Nasal cavity respiratory epithelium epithelial cell of viscerocranial mucosa (primary cell): Measurements from ENCODE around the gene SNAPIN. TPM values are rescaled to one million over a fixed set of nuclear protein-coding genes. Genes with fewer than 3 reads are reported as not detected.

Experiments used
- total RNA-seq: library from RNA; depleted of rRNA; stranded (reverse); fragments of >200 nt; gene quantifications from 2 replicates; pipeline ENCODE4 v1.2.3, GENCODE V29; 2014

Gene SNAPIN
- total RNA-seq = 42.1 and 66.6 TPM in 2 replicates

GRCh38 chr1:153658400-153659174 is at the start of gene SNAPIN:
Gene SNAPIN (plus strand): TSS chr1:153658703. CDS start chr1:153658744, 41 bp downstream.

GRCh38 chr1:153612755-153613331 is 45.7 kb upstream of the SNAPIN start, which contains the start of gene S100A16:
Gene S100A16 (minus strand): TSS chr1:153613137. CDS start chr1:153608151, 4,986 bp downstream.

GRCh38 chr1:153616144-153616916 is 42.2 kb upstream of the SNAPIN start, which contains the start of gene S100A14:
Gene S100A14 (minus strand): TSS chr1:153616325. CDS start chr1:153615858, 467 bp downstream.

GRCh38 chr1:153626904-153627714 is 31.4 kb upstream of the SNAPIN start, which contains the start of gene S100A13:
Gene S100A13 (minus strand): TSS chr1:153627505. CDS start chr1:153626472, 1,033 bp downstream.

GRCh38 chr1:153627715-153628626 is 30.5 kb upstream of the SNAPIN start, which contains the start of gene S100A1:
Gene S100A1 (plus strand): TSS chr1:153628434. CDS start chr1:153630522, 2,088 bp downstream.

GRCh38 chr1:153633754-153634665 is 24.5 kb upstream of the SNAPIN start, which contains the start of gene CHTOP:
Gene CHTOP (plus strand): TSS chr1:153634066. CDS start chr1:153636589, 2,523 bp downstream.

GRCh38 chr1:153670859-153671627 is 12.5 kb downstream of the SNAPIN start, which contains the start of gene ILF2:
Gene ILF2 (minus strand): TSS chr1:153670993. CDS start chr1:153670922, 71 bp downstream.

GRCh38 chr1:153678519-153679336 is 20.2 kb downstream of the SNAPIN start, which contains the start of gene NPR1:
Gene NPR1 (plus strand): TSS chr1:153678688. CDS start chr1:153679109, 421 bp downstream.

Other genes starting within 250 kb of the SNAPIN start
- gene S100A7A, start 242.2 kb upstream of the SNAPIN start, total RNA-seq = under 0.01 TPM in 1 of 2 replicates, not detected in the other
- 0.64 and 2.1 TPM in 2 replicates for gene S100A7, start 198.1 kb upstream of the SNAPIN start, total RNA-seq
- 257 and 1,880 TPM in 2 replicates for gene S100A6, start 122.7 kb upstream of the SNAPIN start, total RNA-seq
- not detected in 2 replicates for gene S100A5, start 117.8 kb upstream of the SNAPIN start, total RNA-seq
- gene S100A4, start 112.9 kb upstream of the SNAPIN start, total RNA-seq = 5.5 TPM in 2 replicates
- gene S100A3, start 109.4 kb upstream of the SNAPIN start, total RNA-seq = 2.1 and 2.3 TPM in 2 replicates
- 666 and 777 TPM in 2 replicates for gene S100A2, start 92.9 kb upstream of the SNAPIN start, total RNA-seq
- 568 and 750 TPM in 2 replicates for gene S100A16, start 45.6 kb upstream of the SNAPIN start, total RNA-seq
- 394 and 881 TPM in 2 replicates for gene S100A14, start 42.4 kb upstream of the SNAPIN start, total RNA-seq
- 16.8 and 44.1 TPM in 2 replicates for gene S100A13, start 31.2 kb upstream of the SNAPIN start, total RNA-seq
- gene S100A1, start 30.3 kb upstream of the SNAPIN start, total RNA-seq = not detected in 2 replicates
- 56.5 and 61.9 TPM in 2 replicates for gene CHTOP, start 24.6 kb upstream of the SNAPIN start, total RNA-seq
- 88.2 and 102 TPM in 2 replicates for gene ILF2, start 12.3 kb downstream of the SNAPIN start, total RNA-seq
- gene NPR1, start 20.0 kb downstream of the SNAPIN start, total RNA-seq = under 0.01 TPM in 1 of 2 replicates, not detected in the other
- gene INTS3, start 69.3 kb downstream of the SNAPIN start, total RNA-seq = 16.4 and 37.2 TPM in 2 replicates
- 2.1 and 7.6 TPM in 2 replicates for gene SLC27A3, start 116.7 kb downstream of the SNAPIN start, total RNA-seq